Mucosa of stomach (tissue), 1 donor: ENCODE measurements around the gene KLHL7.

Source experiments
- H3K27me3 ChIP-seq: one replicate; pipeline ENCODE4 v1.7.0; 2013; ENCODE audit warnings: mild to moderate bottlenecking, low read length; ENCODE audit not compliant: control insufficient read depth, insufficient read depth
- H3K36me3 ChIP-seq: one replicate; pipeline ENCODE4 v1.7.0; 2013; ENCODE audit warnings: low read length; ENCODE audit not compliant: control insufficient read depth, insufficient read depth
- H3K4me1 ChIP-seq: one replicate; pipeline ENCODE4 v1.7.0; 2013; ENCODE audit warnings: mild to moderate bottlenecking, low read length; ENCODE audit not compliant: control insufficient read depth, insufficient read depth
- H3K4me3 ChIP-seq: one replicate; pipeline ENCODE4 v1.7.0; 2013; ENCODE audit warnings: low read length
- H3K9ac ChIP-seq: one replicate; pipeline ENCODE4 v1.7.0; 2013; ENCODE audit warnings: mild to moderate bottlenecking, low read length, moderate library complexity
- H3K9me3 ChIP-seq: one replicate; pipeline ENCODE4 v1.7.0; 2013; ENCODE audit warnings: mild to moderate bottlenecking, low read length, moderate library complexity; ENCODE audit not compliant: control insufficient read depth
- donor health status: Pancreatic carcinoma.

KLHL7 gene, protein sequence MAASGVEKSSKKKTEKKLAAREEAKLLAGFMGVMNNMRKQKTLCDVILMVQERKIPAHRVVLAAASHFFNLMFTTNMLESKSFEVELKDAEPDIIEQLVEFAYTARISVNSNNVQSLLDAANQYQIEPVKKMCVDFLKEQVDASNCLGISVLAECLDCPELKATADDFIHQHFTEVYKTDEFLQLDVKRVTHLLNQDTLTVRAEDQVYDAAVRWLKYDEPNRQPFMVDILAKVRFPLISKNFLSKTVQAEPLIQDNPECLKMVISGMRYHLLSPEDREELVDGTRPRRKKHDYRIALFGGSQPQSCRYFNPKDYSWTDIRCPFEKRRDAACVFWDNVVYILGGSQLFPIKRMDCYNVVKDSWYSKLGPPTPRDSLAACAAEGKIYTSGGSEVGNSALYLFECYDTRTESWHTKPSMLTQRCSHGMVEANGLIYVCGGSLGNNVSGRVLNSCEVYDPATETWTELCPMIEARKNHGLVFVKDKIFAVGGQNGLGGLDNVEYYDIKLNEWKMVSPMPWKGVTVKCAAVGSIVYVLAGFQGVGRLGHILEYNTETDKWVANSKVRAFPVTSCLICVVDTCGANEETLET

DNA sequence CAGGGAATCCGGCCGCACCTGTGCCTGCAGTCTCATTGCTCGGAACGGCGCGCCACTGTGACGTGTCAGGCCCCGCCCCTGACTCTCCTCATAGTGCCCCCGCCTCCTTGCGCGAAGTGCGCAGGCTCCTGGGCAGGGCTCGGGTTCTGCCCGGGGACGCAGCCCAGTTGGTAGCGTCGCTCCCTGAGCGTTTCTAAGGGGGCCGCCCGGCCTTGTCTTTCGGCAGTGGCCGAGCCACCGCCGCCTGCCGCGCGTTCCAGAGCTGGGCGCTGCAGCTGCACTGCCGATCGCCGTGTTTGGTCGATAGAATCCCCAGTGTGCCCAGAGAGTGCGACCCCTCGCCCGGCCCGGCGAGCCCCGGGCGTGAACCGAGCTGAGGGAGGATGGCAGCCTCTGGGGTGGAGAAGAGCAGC, at the start of gene KLHL7:
TSS of gene KLHL7 (plus strand) at position 142 of the 413 bp plus-strand sequence. CDS start at position 384, 242 bp downstream.
- Histone ChIP-seq H3K27me3 (no peaks in the 10 kb centered on the region), H3K36me3 (no peaks in the 10 kb centered on the region), H3K4me1 (peaks cover 9% of the 10 kb centered on the region), H3K4me3 (peak within 1 kb of the TSS; percentile 91), H3K9me3 (no peaks in the 10 kb centered on the region), H3K9ac (peak within 1 kb of the TSS; percentile 96)

DNA sequence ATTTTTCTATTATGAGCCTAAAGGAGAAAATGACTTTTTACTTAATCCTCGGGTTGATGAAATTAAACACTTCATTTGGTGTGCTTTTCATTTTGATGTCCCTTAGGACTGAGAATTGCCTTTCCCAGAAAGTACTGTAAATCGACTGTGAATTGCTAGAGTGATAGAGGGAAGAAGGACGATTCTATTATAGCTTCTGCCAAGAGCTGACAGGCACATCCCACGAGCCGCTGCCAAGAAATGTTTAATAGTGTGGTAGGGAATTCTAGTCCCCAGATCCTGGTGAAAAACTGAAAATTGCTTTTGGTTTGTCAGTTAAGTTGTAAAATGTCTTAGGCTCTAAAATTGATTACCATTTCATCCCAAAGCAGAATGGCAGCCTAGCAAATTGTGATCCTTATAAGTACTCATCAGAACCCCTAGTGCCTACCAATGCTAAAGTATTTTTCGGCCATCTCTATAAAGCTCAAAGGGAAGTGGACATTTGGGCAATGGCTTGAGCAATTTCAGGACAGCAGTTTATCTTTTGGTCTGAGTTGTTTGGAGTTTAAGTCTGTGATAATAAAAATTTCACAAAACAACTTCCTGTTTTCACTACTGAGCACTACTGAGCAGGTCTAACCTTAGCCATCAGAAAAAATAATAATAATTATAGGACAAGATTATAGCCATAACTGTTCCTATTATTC, 47.0 kb upstream of the KLHL7 start:
- Histone ChIP-seq H3K36me3 (no peaks in the 10 kb centered on the region), H3K4me1 (no peaks in the 10 kb centered on the region), H3K4me3 (no peak overlapping the region), H3K9me3 (no peaks in the 10 kb centered on the region), H3K27me3 (no peaks in the 10 kb centered on the region), H3K9ac (no peak overlapping the region)

DNA sequence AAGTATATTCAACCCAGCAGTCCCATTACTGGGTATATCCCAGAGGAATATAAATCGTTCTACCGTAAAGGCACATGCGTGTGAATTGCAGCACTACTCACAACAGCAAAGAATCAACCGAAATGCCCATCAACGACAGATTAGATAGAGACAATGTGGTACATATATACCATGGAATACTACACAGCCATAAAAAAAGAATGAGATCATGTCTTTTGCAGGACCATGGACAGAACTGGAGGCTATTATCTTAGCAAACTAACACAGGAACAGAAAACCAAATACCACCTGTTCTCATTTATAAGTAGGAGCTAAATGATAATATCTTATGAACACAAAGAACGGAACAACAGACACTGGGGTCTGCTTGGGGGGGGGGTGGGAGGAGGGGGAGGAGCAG, 44.3 kb upstream of the KLHL7 start:
- H3K9me3 ChIP-seq, result no peaks in the 10 kb centered on the region
- H3K36me3 ChIP-seq, result no peaks in the 10 kb centered on the region
- H3K9ac ChIP-seq, result no peak overlapping the region
- H3K4me3 ChIP-seq, result no peak overlapping the region
- H3K4me1 ChIP-seq, result no peaks in the 10 kb centered on the region
- peaks cover 9% of the 10 kb centered on the region for H3K27me3 ChIP-seq

DNA sequence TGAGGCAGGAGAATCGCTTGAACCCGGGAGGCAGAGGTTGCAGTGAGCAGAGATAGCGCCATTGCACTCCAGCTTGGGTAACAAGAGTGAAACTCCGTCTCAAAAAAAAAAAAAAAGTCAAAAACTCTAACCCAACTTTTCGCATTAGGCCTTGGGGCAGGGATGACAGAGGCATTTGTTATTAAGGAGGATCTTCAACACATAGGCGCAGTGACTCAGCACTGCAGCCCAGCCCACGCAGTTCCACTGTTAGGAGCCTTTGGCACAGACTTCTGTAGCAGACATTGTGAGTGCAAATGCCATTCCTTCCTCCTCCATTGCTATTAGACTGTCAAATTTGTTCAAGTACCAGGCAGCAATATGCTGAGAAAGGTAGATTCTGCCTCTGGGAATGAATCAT, 43.1 kb upstream of the KLHL7 start:
- H3K4me1 ChIP-seq, result no peaks in the 10 kb centered on the region
- H3K36me3 ChIP-seq, result no peaks in the 10 kb centered on the region
- H3K9ac ChIP-seq, result no peak overlapping the region

DNA sequence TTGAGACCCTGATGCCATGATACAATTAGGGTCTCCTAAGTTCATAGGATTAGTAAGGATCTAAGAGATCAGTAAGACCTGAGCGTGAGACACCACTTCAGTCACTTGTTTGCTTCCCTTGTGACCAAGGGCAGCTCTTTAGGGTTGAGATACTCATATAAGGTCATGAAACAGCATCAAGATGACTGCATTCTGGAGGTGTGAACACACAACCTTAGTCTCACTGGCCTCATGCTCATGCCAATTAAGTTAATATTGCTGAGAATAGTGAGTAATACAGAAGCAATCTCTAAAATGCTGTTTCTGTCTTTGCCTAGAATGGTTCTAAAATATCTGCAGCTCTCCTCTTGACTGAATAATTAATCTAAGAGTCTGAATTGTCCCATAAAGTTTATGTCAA, 39.6 kb upstream of the KLHL7 start:
- H3K27me3 ChIP-seq, result peaks cover 25% of the 10 kb centered on the region
- no peaks in the 10 kb centered on the region for H3K36me3 ChIP-seq
- no peaks in the 10 kb centered on the region for H3K9me3 ChIP-seq
- no peak overlapping the region for H3K4me3 ChIP-seq
- H3K4me1 ChIP-seq, result no peaks in the 10 kb centered on the region
- H3K9ac ChIP-seq, result no peak overlapping the region

More for the DNA sequence above, 43.1 kb upstream of the KLHL7 start:
- no peak overlapping the region for H3K4me3 ChIP-seq
- no peaks in the 10 kb centered on the region for H3K9me3 ChIP-seq
- peaks cover 13% of the 10 kb centered on the region for H3K27me3 ChIP-seq

DNA sequence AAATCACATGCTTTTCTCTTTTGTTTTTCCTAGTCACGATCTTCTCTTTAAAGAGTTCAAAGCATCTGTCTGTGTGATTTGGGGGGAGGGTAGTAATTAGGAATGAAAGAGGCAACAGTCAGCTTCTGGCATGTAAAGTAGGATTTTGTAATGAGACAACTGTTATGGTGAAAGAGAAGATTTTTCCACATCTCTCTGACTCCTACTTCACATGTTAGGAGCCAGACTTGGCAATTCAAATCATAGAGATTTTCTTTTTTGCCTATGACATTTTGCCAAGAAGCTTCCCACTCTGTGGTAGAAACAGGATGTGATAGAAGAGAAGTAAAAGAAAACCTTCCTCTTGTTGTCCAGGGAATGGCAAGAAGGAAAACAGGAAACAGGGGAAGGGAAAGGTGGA, 38.3 kb upstream of the KLHL7 start:
- H3K36me3 ChIP-seq, result no peaks in the 10 kb centered on the region
- no peaks in the 10 kb centered on the region for H3K4me1 ChIP-seq
- H3K4me3 ChIP-seq, result no peak overlapping the region
- peaks cover 32% of the 10 kb centered on the region for H3K27me3 ChIP-seq
- no peaks in the 10 kb centered on the region for H3K9me3 ChIP-seq
- H3K9ac ChIP-seq, result no peak overlapping the region

DNA sequence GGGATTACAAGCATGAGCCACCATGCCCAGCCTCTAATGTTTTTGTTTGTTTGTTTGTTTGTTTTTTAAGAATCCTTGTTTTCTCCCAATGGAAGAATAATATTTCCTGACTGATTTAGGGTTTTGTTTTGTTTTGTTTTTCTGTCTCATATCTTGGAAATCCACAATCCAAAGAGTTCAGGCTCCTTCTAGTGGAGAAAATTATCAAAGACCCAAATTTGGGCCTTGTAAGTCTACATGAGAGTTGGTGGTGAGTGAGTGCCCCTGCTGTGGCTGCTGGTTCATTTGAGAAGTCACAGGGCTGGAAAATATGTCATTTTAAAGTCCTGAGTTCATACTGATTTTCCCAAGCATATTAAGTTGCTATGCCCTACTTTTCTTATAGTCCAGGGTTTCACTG, 33.5 kb upstream of the KLHL7 start:
- Histone ChIP-seq H3K9me3 (no peaks in the 10 kb centered on the region), H3K27me3 (peaks cover 43% of the 10 kb centered on the region), H3K4me3 (no peak overlapping the region), H3K4me1 (no peaks in the 10 kb centered on the region), H3K36me3 (no peaks in the 10 kb centered on the region), H3K9ac (no peak overlapping the region)

DNA sequence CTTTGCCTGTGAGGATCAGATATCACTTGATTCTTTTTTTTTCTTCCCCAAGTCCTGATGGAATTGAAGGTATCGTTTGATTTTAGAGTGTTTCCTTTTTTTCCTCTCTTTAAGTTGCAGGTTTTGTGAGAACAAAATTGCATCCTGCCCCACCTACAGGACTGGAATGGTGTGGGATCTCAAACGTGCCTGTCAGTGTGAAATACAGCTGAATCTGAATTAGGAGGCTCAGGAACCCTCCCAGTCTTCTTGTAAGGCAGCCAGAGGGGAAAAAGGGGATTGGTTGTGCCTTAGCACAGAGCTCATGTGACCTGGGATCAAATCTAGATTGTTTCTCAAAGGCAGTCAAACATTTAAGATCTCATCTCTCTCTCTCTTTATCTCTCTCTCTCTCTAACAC, 32.7 kb upstream of the KLHL7 start:
- Histone ChIP-seq H3K9ac (no peak overlapping the region), H3K36me3 (no peaks in the 10 kb centered on the region), H3K27me3 (peaks cover 44% of the 10 kb centered on the region), H3K4me3 (no peak overlapping the region), H3K9me3 (no peaks in the 10 kb centered on the region), H3K4me1 (no peaks in the 10 kb centered on the region)

DNA sequence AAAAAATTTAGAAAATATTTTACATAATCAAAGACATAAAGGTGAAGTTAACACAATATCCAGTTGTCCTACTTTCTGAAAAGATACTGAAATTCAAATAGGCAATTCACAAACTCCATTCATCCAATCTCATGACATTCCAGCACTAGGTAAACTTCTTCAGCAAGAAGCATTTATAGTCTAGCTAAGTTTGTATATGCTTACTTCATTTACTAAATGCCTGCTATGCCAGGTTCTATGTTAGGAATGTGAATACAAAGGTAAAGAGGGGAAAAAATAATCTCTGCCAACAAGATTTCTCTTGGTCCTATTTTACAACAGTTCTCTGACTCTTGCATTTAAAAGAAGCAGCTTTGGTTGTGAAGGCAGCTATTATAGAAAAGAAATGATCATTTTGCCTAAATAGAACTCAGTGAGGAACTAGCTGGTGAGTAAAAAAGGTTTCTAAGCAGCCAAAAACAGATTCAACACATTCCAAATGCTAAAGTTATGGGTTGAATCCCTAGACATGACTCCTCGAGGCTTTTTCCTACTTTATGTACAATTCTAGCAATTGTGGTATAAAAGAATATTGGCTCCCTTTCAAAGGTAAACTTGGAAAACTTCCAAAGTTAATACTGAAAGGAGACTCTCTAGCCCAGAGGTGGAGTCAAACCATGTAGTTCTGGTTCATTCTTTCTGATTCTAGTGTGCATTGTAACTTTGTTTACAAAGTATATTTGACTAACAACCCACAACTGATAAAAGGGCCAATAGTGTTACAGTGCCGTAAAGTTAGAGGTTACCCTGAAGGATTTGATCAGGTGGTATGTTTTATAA, 30.9 kb upstream of the KLHL7 start:
- H3K27me3 ChIP-seq, result peaks cover 47% of the 10 kb centered on the region
- H3K36me3 ChIP-seq, result no peaks in the 10 kb centered on the region
- H3K9me3 ChIP-seq, result no peaks in the 10 kb centered on the region
- H3K9ac ChIP-seq, result no peak overlapping the region
- no peak overlapping the region for H3K4me3 ChIP-seq
- H3K4me1 ChIP-seq, result no peaks in the 10 kb centered on the region

DNA sequence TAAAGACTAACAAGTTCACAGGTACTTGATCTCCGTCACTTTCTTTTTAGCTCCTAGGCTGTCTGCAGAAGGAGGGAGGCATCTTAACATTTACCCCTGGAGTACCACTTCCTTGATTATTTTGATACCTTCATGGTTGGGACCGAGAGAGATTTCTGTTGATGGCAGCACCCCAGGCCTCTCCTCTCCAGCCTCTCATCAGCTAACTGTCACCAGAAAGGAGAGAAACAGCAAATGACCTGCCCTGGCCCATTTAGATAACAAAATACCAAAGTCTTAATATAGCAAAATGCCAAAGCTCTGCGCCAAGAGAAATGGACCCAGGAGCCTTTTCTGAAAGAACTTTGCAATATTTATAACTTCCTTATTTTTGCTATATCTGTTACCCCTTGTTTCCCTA, 30.0 kb upstream of the KLHL7 start:
- Histone ChIP-seq H3K4me3 (no peak overlapping the region), H3K27me3 (peaks cover 45% of the 10 kb centered on the region), H3K9me3 (no peaks in the 10 kb centered on the region), H3K4me1 (no peaks in the 10 kb centered on the region), H3K9ac (no peak overlapping the region), H3K36me3 (no peaks in the 10 kb centered on the region)

DNA sequence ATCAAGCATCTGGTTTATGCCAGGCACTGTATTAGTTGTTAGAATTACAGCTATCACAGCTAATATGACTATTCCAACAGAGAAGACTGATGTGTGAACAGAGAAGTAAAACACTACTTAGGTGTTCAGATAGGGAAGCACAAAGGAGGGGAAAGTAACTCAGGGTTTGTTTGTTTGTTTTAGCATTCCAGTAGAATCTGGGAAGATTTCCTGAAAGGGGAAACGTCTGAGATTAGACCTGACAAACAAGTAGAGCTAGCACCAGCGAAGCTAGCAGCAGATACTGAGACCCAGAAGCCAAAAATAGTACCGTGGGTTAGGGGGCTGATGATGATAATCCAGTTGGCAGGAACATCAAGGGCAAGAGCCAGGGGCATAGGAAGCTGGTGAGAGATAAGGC, 28.8 kb upstream of the KLHL7 start:
- Histone ChIP-seq H3K4me1 (no peaks in the 10 kb centered on the region), H3K9me3 (no peaks in the 10 kb centered on the region), H3K27me3 (peaks cover 46% of the 10 kb centered on the region), H3K4me3 (no peak overlapping the region), H3K36me3 (no peaks in the 10 kb centered on the region), H3K9ac (no peak overlapping the region)
